Hematopoietic multipotent progenitor cell treated with erythropoietin and hydrocortisone succinate and interleukin-3 and kit ligand, for 15 days (in vitro differentiated cells): ENCODE data around the gene PPP1R8.
"Not testable (repeated sequence)": the region's sequence is repeated elsewhere in the genome, so short reads cannot be mapped to it uniquely, and the experiment has no call there.

Experiments used
- DNase-seq: peaks from one replicate; pipeline ENCODE4 v3.0.0-alpha.2; 2015; ENCODE audit warnings: low spot score

The PPP1R8 gene

DNA sequence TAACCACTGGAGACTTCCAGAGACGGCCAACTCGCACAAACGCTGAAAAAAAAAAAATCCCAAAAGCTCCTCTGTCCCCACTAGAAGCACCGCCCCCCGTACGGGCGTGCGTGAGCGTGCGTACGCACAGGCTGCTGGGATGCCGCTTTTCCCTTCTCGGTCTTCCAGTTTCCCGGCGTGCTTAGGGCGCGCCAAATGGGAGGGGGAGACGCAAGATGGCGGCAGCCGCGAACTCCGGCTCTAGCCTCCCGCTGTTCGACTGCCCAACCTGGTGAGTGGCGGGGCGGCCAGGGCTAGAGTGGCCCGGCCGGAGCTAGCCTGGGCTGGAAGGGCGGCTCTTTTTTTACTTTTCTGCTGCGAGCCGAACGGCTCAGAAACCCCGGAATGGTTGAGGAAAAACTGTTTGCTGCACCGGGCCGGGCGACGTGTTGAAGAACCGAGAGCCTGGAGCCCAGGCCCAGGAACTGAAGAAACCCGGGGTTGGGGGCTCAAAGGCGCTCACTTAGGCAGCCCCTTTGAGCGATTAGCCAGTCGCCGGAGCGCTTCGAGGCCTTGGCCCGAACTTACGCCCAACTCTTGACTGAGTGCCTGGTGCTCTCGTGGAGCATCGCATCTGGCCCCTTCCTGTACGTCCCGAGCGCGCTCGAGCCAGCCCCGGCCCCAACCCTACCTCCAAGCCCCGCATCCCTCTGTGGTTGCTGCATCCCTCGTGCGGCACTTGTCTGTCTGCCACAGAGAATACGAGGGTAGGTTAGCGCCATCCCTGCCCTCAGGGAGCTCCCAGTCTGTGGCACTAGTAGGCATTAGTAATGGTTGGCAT, at the start of gene PPP1R8:
Gene PPP1R8, plus strand, starts transcription at position 162 of the 820 bp plus-strand sequence. Its CDS starts 54 bp downstream, at position 216.
- peak; percentile 94 for DNase-seq

DNA sequence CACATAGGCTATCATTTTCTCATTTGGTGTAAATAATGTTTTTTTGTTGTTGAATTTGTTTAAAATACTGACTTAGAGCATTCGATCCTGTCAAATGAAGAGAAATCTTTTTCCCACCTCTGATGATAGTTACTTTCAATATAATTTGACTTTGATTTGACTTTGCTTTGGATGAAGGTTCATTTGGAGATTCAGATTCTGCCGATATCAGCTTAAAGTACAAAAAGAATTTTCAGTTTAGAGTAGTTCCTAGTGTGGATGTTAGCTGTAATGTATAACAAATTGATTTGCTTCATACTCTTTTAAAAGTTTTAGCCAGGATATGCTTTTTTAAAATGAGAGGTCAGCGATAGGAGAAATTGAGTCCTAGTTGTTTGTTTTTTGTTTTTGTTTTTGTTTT, 47.6 kb upstream of the PPP1R8 start:
- no peak for DNase-seq

DNA sequence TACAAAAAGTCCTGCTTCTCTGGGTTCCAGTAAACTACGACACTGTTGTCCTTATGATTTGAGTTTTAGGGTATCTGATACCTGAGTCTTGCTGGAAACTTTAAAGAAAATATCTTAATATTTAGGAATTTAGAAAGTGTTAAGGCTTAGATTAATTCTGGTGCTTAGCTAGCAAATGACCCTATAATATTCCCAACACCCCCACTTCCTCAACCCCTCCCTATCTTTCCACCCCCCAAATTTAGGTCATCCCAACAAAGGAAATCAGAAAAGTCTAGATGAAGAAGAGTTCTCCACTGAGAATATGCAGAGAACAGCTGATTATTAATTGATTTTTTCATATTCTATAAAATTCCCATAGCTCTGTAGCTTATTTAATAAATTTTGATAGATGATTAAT, 45.9 kb upstream of the PPP1R8 start:
- no peak for DNase-seq

DNA sequence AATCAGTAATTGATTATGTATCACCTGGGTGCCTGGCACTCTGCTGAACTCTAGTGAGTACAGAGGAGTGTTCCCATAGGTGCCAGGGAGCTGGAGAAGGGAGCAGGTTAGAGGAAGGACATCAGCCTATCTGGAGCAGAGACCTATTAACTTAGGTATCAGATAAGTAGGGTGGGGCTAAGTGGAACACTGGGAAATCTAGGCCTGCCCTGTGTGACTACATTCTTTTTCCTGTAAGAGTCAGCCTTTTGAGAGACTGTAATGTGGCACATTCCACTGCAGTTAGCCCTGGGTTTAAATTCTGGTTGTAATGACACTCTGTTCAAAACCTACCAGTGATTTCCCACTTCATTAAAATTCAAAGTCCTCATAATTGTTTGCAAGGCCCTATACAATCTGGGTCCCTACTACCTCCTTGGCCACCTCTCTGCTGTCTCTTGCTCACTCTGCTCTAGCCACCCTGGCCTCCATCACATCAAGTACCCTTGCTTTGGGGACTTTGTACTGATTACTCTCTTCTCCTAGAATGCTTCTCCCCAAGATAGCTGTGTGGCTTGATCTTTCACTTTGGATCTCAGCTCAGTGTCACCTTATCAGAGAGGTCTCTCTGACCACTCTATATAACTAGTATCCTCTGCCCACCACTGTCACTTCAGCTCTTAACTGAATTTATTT, 44.7 kb upstream of the PPP1R8 start:
- DNase-seq = no peak

GRCh38 chr1:27787895-27788294, 42.7 kb upstream of the PPP1R8 start:
- no peak for DNase-seq

GRCh38 chr1:27789540-27790041, 41.0 kb upstream of the PPP1R8 start:
- no peak for DNase-seq

DNA sequence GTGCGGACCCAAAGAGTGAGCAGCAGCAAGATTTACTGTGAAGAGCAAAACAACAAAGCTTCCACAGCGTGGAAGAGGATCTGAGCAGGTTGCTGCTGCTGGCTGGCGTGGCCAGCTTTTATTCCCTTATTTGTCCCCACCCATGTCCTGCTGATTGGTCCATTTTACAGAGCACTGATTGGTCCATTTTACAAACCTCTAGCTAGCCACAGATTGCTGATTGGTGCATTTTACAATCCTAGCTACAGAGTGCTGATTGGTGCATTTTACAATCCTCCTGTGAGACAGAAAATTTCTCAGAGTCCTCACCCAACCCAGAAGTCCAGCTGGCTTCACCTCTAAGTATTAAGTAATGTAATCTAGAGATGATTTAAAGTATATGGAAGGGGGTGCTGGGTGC, 40.3 kb upstream of the PPP1R8 start:
- not testable (repeated sequence) for DNase-seq

DNA sequence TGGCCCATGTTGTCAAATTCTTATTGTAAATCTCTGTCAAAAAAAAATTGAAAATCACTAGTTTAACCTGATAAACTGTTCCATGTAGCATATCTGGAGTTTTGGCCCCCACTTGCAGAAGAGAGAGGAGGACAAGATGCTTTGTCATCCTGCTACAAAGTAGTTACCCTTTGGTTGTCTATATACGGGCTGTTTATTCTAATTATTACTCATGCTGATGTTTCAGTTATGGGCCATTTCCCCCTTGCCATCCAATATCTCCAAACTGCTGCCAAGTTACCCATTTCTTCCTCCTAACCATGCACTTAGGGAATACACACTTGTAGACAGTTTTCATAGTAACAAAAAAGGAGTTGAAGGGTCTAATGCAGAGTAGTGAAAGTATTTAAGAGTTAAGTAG, 35.0 kb upstream of the PPP1R8 start:
- no peak for DNase-seq

- no peak for DNase-seq
Observed at GRCh38 chr1:27804791-27805190, 25.8 kb upstream of the PPP1R8 start.

DNA sequence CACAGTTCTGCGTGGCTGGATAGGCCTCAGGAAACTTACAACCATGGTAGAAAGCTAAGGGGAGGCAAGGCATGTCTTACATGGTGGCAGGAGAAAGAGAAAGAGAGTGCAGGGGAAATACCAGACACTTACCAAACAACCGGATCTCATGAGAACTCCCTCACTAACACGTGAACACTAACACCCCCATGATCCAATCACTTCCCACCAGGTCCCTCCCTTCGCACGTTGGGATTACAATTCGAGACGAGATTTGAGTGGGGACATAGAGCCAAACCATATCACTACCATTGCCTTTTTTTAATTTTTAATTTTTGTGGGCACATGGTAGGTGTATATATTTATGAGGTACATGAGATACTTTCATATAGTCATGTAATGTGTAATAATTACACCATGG, 23.8 kb upstream of the PPP1R8 start:
- no peak for DNase-seq

DNA sequence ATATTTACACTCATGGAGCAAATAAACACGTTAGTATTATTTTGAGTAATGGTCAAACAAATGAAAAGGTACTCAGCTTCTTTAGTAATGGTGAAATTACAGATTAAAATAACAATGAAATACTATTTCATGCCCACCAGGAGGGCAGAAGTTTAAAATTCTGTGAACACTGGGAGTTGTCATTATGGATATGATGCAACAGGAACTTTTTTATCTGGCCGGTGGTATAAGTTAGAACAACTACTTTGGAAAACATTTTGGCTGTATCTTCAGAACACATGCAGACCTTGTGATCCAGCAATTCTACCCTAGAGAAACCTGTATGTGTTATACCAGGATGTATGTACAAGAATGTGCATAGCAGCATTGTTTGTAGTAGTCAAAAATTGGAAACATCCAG, 23.2 kb upstream of the PPP1R8 start:
- DNase-seq = no peak

- not testable (repeated sequence) for DNase-seq
Observed at GRCh38 chr1:27808131-27808530, 22.5 kb upstream of the PPP1R8 start.

DNA sequence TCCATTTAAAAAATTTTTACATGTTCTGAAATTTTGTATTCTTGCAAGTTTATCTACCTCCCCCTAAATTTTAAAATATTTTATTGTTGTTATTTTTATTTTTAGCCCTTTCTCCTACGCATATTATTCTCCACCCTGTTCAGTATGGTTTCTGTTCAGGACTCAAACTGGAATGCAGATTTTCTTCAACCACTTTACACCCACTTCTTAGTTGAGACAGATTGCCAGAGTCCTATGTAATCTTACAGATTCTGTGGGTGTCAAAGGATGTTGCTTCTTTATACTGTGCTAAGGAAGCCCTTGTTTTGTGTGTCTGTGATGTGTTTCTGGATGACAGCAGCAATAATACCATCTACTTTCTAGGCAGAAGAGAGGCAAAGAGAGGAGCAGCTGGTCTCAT, 20.7 kb upstream of the PPP1R8 start:
- no peak for DNase-seq

DNA sequence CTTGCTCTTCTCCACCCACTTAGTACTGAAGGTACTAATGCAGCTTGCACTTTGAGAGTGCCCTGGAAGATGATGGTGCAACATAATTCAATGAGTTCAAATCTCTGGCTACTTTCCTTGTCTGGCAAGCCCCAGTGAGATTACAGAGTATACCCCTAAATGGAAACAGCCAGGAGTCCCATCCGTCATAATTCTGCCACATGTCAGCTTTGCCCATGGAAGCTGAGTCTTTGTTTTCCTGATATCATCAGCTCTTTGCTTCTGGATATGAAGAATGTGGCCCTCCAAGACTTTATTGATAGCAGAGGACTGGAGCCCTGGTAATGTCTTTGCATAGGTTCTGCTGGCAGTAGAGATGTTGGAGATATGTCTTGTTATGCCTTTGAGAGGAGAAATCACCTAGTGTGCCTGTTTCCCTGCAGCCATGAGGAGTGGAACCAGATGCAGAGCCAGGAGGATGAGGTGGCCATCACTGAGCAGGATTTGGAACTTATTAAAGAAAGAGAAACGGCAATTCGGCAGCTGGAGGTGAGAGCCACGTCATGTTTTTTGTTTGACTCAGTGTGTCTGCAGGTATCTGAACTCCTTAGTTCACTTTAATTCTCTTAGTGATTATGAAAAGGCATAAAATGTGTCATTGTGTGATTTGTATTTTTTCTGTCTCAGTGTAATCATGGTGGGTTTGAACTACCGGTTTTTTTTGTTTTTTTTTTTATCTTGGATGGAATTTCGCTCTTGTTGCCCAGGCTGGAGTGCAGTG, 18.7 kb upstream of the PPP1R8 start:
- DNase-seq = no peak

GRCh38 chr1:27816921-27817630, 13.5 kb upstream of the PPP1R8 start:
- DNase-seq = no peak

DNA sequence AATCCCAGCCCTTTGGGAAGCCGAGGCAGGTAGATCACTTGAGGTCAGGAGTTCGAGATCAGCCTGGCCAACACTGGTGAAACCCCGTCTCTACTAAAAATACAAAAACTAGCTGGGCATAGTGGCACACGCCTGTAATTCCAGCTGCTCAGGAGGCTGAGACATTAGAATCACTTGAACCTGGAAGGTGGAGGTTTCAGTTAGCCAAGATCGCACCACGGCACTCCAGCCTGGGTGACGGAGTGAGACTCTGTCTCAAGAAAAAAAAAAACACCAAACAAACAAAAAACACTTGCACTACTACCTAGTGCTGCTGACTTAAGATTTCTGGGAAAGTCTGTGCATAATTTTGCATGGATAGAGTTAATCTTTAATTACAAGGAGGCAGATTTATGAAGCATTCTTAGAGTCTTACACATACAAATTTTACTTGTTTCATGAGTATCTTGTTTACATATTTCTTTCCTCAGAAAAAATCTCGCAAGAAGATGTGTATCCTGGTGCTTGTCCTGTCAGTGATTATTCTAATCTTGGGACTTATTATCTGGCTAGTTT, 8.7 kb upstream of the PPP1R8 start:
- no peak for DNase-seq

- no peak for DNase-seq
Observed at GRCh38 chr1:27823784-27824183, 6.8 kb upstream of the PPP1R8 start.

GRCh38 chr1:27824411-27824810, 6.2 kb upstream of the PPP1R8 start:
- DNase-seq = no peak

DNA sequence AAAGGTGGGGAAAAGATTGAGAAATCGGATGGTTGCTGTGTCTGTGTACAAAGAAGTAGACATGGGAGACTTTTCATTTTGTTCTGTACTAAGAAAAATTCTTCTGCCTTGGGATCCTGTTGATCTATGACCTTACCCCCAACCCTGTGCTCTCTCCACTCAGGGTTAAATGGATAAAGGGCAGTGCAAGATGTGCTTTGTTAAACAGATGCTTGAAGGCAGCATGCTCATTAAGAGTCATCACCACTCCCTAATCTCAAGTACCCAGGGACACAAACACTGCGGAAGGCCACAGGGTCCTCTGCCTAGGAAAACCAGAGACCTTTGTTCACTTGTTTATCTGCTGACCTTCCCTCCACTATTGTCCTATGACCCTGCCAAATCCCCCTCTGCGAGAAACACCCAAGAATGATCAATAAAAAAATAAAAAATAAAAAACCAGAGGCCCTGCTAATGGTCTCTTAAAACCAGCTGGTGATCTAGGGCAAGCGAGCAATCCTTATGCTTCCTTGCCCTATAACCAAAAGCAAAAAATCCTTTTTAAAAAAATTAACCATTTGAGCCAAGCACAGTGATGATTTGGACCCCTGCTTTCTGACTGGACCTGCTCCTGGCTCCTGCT, 1.1 kb upstream of the PPP1R8 start:
- not testable (repeated sequence) for DNase-seq

DNA sequence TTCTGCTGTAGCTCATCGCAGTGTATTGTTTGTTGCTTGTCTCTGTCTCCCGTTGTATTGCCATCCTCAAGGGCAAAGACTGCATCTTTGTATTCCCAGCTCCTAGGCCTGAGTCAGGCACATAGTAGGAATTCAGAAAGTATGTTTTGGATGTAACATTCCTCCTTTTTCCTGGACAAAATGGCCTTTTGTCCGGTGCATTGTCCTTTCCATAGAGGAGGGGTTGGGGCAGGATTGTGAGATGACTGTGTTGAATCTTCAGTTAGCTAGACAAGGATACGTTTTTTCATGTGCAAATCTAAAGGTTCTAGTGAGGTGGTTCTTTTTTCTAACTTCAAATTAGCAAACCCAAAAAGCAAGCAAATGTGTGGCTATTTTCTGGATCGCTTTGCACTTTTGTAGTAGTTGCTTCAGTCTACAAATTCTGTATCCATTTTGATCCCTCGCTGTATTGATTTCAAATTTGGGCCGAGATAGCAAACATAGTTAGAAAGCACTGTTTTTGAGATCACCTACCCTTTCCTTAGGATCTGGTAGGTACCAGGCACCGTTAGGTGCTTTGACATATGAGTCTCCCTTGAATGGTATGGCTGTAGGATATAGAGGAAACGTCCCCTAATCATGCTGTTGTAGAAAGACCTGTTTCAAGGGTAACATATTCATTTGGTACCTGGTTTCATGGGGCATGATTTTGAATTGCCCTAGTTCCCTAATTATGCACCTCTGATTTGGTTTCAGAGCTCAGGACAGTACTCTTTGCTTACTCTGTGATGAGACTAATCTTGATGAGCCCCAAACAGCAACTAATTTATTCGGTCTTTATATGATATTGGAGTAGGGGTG, 1.2 kb downstream of the PPP1R8 start:
- DNase-seq = no peak
